Right atrium auricular region (tissue), 2 donors: Measurements from ENCODE around the gene PORCN. TPM values are rescaled to one million over a fixed set of nuclear protein-coding genes. Genes with fewer than 3 reads are reported as not detected.

ENCODE experiments used
- DNase-seq: peaks from one replicate; pipeline ENCODE4 v3.0.0-alpha.2; 2019; ENCODE audit warnings: low spot score
- H3K27ac ChIP-seq, 2 donors: fragments of 200-600 bp; sonication (generic); 1 replicate in 1 of 2; 2 replicates in 1 of 2; pipeline ENCODE4 v1.5.1; 2016 to 2019
- H3K27me3 ChIP-seq, 2 donors: fragments of 200-600 bp; sonication (generic); one replicate each; pipeline versions ENCODE4 v1.5.1 to v1.6.0; 2017 to 2019
- H3K36me3 ChIP-seq: fragments of 200-600 bp; sonication (generic); one replicate; pipeline ENCODE4 v1.5.1; 2016
- H3K4me1 ChIP-seq, 2 donors: fragments of 200-600 bp; sonication (generic); one replicate each; pipeline versions ENCODE4 v1.5.1 to v1.6.0; 2017 to 2019
- H3K4me3 ChIP-seq, 2 donors: fragments of 200-600 bp; sonication (generic); 1 replicate in 1 of 2; 2 replicates in 1 of 2; pipeline ENCODE4 v1.5.1; 2017 to 2019; ENCODE audit warnings: mild to moderate bottlenecking in 1 of 2, moderate library complexity in 1 of 2
- H3K9me3 ChIP-seq, 2 donors: fragments of 200-600 bp; sonication (generic); one replicate each; pipeline ENCODE4 v1.5.1; 2019
- total RNA-seq, 2 donors: library from RNA; depleted of rRNA; stranded (reverse); fragments of >200 nt; gene quantifications; one replicate each; pipeline ENCODE4 v1.1.0, GENCODE V29; 2016
- TF ChIP-seq, protein P1 (sequence below), 2 donors: fragments of 200-600 bp; sonication (generic); IDR thresholded peaks; one replicate each; pipeline ENCODE4 v1.5.1; 2019; ENCODE audit warnings: antibody characterized with exemption in 2 of 2

Gene PORCN
- total RNA-seq, 2 donors from 2014 or later: 23.0 to 43.0 TPM

DNA sequence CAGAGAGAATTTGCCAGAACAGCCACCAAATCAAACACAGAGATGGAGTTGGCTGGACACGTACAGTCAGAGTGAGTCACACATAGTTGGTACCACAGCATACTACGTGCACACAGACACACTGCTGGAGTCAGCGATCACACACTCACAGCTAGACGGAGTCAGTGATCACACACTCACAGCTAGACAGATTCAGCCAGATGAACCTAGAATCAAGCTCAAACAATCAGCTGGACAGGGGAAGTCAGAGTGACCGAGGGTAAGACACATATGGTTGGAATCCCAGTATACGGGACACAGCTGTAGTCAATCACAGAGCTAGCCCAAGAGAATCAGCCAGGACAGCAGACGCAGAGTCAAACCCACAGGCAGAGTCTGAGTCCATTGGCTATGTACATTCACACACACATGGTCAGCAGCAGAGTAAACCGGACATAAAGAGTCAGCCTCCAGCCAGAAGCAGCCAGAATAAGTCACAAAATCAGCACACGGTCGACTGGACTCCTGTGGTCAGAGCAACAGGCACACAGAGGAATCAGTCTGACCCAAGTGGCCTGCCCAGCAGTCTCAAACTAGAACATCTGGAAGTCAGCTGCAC lies 43.4 kb upstream of the PORCN start:
- Histone ChIP-seq H3K36me3 (no peaks in the 10 kb centered on the region), H3K4me3 (no peak overlapping the region), H3K27me3 (no peaks in the 10 kb centered on the region), H3K4me1 (peaks cover 0 to 5% of the 10 kb centered on the region in 2 donors), H3K9me3 (no peaks in the 10 kb centered on the region), H3K27ac (peak overlapping the region in 1 of 2 donors; percentile 9)
- DNase-seq: no peak
- TF ChIP-seq, protein P1, sequence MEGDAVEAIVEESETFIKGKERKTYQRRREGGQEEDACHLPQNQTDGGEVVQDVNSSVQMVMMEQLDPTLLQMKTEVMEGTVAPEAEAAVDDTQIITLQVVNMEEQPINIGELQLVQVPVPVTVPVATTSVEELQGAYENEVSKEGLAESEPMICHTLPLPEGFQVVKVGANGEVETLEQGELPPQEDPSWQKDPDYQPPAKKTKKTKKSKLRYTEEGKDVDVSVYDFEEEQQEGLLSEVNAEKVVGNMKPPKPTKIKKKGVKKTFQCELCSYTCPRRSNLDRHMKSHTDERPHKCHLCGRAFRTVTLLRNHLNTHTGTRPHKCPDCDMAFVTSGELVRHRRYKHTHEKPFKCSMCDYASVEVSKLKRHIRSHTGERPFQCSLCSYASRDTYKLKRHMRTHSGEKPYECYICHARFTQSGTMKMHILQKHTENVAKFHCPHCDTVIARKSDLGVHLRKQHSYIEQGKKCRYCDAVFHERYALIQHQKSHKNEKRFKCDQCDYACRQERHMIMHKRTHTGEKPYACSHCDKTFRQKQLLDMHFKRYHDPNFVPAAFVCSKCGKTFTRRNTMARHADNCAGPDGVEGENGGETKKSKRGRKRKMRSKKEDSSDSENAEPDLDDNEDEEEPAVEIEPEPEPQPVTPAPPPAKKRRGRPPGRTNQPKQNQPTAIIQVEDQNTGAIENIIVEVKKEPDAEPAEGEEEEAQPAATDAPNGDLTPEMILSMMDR (IDR thresholded peaks at IDR 0.05): no peak

DNA sequence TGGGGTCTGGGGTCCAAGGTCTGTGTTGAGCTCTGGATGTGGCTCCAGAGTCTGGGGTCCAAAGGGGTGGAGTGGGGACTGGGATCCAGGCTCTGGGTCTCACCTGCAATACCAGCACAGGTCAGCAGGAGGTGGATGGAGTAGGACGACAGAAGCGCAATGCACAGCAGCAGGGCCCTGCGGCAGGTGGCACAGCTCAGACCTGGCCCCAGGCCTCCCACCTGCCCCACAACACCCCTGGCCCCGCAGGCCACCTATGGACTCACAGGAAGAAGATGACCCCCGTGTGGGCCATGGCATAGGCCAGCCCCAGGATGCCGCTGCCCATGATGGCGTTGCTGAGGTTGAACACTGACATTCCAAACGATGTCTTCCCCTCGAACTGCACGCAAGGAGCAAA lies 42.1 kb upstream of the PORCN start:
- no peaks in the 10 kb centered on the region for H3K9me3 ChIP-seq
- peaks cover 0 to 5% of the 10 kb centered on the region in 2 donors for H3K4me1 ChIP-seq
- DNase-seq: no peak
- no peaks in the 10 kb centered on the region for H3K36me3 ChIP-seq
- H3K27ac ChIP-seq: no peak overlapping the region
- no peaks in the 10 kb centered on the region for H3K27me3 ChIP-seq
- no peak overlapping the region for H3K4me3 ChIP-seq
- TF ChIP-seq, protein P1 (IDR thresholded peaks at IDR 0.05): no peak

DNA sequence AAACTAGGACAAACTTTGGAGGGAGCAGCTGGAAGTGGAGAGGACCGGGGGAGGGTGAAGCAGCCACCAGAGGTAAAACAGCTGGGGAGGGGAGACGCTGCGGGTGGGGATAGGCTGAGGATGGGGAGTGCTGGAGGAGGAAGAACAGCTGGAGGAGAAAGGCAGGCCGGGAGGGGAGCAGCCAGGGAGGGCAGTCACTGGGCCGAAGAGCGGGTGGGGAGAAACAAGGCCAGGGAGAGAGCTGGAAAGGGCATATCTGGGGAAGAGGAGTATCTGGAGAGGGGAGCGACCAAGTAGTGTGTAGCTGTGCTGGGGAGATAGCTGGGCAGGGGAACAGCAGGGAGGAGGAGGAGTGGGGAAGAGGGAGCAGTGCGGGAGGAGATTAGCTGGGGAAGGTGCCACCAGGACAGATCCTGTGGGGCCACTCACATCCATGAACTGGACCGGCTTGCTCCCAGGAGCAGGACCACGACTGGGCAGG lies 41.5 kb upstream of the PORCN start:
- TF ChIP-seq, protein P1 (IDR thresholded peaks at IDR 0.05): no peak
- Histone ChIP-seq H3K27me3 (no peaks in the 10 kb centered on the region), H3K9me3 (no peaks in the 10 kb centered on the region), H3K4me1 (peaks cover 0 to 5% of the 10 kb centered on the region in 2 donors), H3K4me3 (peak overlapping the region in 1 of 2 donors; percentile 33), H3K27ac (no peak overlapping the region), H3K36me3 (no peaks in the 10 kb centered on the region)
- no peak for DNase-seq

DNA sequence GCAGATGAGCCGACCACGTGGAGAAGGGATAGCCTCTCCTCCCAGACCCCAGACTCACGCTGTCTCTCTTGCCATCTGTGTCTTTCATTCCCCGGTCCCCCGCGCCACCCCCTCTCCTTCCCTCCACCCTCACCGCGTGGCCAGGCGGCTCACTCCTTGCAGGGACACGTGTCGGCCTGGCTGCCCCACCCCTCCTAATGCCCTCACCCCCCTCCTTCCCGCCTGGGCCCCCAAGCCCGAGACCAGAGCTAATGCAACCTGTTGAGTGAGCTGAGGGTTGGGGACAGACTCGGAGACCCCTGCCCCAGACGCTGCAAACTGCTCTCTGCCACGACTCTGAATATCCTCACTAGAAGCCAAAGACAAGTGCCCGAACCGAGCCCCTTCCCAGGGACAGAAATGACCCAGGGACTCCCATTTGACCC lies 40.5 kb upstream of the PORCN start:
- Histone ChIP-seq H3K4me3 (peak overlapping the region; percentile 6 to 33), H3K36me3 (no peaks in the 10 kb centered on the region), H3K27ac (no peak overlapping the region), H3K27me3 (no peaks in the 10 kb centered on the region), H3K9me3 (no peaks in the 10 kb centered on the region), H3K4me1 (peaks cover 0 to 5% of the 10 kb centered on the region in 2 donors)
- TF ChIP-seq, protein P1 (IDR thresholded peaks at IDR 0.05): no peak
- DNase-seq: no peak

DNA sequence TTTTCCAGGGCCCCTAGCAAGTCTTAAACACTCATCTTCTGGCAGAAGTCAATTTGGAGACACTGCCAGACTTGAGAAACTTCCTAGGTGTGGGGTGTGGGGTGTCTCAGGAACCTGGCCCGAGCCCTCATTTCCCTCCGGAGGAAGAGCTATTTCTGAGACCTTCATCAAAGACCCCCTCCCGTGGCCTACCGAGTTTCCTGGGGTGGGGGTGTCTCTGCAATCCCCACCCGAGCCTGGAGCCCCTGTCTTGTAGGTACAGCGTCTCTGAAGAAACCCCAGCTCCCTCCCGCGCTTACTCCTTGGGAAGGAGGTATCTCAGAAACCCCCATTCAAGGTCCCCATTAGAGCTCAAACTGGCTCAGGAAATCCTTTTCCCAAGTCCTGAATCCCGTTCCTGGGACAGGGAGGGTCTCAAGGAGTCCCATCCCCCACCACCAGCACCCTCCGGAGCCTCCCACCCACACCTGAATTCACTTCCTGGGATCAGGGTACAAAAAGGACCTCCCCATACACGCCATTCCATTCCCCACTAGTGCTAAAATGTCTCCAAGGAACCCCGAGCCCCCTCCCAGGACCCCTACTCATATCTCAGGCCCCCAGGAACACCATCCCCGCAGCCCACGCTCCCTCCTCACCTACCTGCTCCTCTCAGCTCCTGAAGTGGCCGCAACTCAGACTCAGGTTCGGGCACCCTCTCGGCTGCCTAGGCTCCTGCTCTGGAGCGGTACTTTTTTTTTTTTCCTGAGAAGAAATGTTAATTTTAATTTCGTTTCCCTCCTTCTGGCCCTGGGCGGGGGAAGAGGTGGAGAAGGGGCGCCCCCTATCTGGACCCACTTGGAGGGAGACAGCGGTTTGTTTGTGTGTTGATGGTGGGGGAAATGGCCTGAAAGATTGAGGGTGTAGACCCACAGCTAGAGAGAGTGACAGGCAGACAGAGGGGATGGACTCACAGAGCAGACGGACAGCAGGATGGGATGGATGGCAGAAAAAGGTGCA lies 39.8 kb upstream of the PORCN start:
- Histone ChIP-seq H3K4me1 (peaks cover 0 to 5% of the 10 kb centered on the region in 2 donors), H3K27me3 (no peaks in the 10 kb centered on the region), H3K9me3 (no peaks in the 10 kb centered on the region), H3K4me3 (peak overlapping the region; percentile 11 to 33), H3K27ac (no peak overlapping the region), H3K36me3 (no peaks in the 10 kb centered on the region)
- DNase-seq: no peak
- TF ChIP-seq, protein P1 (IDR thresholded peaks at IDR 0.05): peak in 1 of 2 donors; percentile 13
